HG03045 (cell line): ENCODE results near the gene AOAH.

Experiments used
- ATAC-seq: cut with Tn5 transposase; IDR thresholded peaks from one replicate; pipeline ENCODE4 v1.9.1; 2021; ENCODE audit warnings: mild to moderate bottlenecking, moderate library complexity; ENCODE audit not compliant: unreplicated experiment

The AOAH gene

DNA sequence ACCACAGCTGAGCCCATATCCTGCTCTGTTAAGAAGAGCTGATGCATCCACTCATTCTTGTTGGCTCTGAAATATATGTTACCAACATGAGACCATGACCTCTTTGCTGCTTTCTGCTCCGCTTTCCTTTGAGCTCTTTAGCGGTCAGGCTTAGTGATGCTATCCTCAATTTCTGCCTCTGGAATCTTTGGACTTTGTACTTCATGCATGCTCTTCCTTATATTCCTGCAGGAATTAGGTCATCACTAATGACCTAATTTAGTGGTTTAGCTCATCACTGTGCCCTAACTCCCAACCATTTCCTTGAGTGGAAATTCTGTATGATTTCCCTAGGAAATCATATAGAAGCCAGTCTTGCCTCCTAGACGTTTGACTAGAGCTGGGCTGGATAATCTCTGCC is 119.5 kb downstream of the AOAH start:
- ATAC-seq = no peak

DNA sequence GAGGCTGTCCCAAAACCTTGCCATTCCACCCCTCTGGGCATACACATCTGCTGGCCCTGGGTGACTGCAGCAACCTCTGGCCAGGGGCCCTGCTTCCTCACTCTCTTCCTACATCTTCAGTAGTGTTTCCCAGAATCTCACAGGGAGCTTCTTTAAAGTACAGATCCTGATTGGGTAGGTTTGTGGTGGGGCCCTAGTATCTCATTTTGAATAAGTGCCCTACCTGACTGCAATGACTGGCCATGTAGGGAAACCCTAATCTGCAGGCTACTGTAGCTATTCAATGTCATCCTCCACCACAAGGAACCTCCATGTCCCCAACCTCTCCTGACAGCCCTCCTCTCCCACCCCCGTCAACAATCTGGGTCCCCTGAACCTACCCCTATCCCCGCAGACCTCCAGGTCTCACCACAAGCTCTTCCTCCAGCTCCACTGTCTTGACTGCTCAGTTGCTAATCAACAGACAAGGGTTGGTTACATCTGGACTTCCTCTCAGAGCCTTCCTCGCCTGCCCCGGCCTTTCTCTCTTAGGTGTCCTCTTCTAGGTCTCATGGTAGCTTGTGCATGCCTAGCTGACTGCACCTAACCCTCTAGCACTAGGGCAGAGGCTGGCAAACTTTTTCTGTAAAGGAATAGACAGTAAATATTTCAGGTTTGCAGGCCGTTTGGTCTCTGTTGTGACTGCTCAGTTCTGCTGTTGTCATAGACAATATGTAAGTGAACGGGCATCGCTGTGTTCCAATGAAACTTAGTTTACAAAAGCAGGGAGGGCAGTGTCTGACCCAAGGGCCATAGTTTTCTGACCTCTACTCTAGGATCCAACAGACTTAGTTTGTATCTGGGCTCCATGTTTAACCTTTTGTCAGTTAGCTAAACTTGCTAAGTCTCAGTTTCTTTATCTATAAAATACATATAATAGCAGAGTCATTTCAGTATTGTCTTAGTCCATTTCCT is 121.1 kb downstream of the AOAH start:
- ATAC-seq = no peak

GRCh38 chr7:36602511-36602910 is 121.8 kb downstream of the AOAH start:
- no peak for ATAC-seq

- no peak for ATAC-seq
Observed at GRCh38 chr7:36601601-36602000, 122.7 kb downstream of the AOAH start.

DNA sequence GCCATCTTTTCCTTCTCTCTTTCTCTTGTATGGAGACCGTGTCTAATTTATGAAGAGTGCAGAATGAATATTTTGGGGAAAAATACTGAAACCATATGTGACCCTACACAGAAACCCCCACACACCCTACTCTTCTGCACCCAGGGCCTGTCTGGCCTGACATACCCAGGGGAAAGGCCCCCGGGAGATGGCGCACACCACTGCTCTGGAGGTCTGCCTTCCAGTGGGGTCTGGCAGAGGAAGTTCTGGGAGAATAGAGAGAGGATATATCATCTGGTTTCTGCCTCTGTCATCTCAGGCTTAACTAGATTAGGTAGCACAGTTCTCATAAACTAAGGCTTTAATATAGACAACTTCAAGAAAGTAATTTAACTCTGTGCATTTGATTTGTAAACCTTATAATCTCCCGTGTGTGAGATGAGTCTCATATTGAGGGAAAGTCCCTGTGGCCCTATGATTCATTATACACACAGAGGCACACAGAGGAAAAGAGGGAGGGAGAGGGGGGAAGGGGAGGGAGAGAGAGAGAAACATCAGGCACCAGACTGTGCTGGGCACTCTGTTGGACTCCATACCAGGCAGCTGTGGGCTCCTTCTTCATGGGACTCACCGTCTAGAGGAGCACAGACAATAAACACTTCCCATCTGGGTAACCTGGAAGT is 123.3 kb downstream of the AOAH start:
- ATAC-seq = no peak

- ATAC-seq = no peak
Observed at GRCh38 chr7:36600314-36600682, 124.0 kb downstream of the AOAH start.

- no peak for ATAC-seq
Observed at GRCh38 chr7:36599645-36600313, 124.5 kb downstream of the AOAH start.

DNA sequence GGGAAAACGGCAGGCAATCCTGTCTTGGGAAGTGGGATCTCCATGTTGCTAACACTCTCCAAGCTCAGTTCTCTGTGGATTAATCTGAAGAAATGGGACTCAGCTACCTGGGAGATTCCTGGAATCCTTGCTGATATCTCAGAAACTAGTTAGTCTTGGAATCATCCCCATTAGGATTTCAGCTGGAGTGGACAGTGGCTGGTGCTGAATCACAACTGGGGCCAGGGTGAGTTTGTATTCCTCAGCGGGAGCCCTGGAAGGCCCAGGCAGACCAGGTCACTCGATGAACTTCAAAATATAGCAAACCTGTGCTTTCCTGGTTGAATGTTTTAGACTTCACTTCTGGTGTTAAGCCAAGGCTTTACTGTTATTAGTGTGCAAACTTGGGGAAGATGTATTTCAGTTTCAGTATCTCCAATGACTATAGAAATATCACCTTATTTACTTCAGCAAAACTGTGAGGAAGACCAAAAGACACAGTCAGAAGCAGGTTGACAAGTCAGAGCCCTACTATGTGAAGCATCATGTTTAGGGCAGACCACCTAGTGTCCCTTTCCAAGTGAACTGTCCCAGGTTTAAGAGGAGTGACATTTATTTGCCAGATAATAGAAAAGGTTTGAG is 126.1 kb downstream of the AOAH start:
- no peak for ATAC-seq

- ATAC-seq = no peak
Observed at GRCh38 chr7:36597090-36597773, 127.1 kb downstream of the AOAH start.

DNA sequence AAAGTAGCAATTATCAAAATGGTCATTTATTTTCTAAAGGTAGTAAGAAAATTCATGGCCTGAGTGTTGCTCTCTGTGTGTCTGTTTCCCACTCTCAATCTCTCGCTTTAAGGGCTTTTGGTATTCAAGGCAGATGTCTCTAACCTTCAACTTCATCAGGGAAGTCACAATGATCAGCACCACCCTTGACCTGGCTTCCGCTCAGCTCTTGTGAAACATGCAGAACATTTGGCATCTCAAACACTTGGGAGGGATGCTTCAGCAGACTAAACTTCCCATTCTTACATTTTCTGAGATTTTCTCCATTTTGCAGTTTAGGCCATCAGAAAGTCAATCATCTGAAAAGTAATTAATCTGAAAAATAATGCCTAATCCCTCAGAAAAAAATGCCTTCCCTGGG is 129.8 kb downstream of the AOAH start:
- ATAC-seq = no peak

DNA sequence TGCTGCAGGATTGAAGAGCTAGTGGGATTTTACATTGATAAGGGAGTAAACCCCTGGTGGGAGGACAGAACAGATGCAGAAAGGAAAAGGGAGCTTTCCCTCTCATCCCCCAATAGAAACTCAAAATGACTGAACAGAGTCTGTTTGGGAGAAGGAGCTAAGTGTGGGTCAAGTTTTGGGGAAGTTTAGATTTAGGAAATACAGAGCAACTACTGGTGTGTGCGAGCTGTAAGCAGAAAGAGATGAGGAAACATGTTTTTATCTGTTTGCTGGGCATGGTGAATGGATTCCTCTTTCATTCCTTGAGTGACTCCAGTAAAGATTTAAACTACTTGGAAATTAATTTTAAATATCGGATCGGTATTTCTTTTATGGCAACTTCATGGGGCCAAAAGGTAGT is 132.7 kb downstream of the AOAH start:
- no peak for ATAC-seq

DNA sequence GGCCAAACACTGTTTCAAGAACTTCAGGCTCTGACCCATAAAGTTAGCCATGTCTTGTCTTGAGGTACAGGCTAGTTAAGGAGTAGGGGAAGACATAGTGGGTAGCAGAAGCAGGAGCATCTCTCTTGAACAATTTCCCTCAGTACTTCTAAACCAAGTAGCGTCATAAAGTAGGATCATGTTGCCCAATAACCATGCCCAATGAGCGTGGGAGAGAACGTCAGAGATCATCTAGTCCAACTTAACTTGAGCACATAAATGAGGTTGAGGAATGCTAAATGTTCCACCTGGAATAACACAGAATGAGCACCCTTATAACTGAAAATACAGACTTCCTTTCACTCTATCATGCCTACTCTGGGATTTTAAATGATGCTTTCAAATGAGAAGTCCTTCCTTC is 134.9 kb downstream of the AOAH start:
- no peak for ATAC-seq

DNA sequence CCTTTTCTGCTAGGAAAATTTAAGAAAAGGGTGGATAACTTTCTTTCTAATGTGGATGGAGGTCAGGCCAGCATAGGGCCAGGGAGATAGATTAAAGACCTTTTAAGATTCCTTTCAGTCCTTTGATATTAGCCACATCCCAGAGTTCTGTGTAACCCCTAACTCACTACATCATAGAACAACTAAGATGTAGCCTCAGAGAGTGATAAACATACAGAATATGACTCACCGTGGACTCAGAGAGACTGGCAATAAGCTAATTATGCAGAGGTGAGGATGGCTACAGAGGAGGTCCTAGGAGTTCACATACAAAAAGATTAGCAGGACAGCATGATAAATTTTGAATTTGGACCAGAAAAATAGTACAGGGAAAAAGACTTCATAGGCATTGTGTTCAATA is 141.0 kb downstream of the AOAH start:
- no peak for ATAC-seq

DNA sequence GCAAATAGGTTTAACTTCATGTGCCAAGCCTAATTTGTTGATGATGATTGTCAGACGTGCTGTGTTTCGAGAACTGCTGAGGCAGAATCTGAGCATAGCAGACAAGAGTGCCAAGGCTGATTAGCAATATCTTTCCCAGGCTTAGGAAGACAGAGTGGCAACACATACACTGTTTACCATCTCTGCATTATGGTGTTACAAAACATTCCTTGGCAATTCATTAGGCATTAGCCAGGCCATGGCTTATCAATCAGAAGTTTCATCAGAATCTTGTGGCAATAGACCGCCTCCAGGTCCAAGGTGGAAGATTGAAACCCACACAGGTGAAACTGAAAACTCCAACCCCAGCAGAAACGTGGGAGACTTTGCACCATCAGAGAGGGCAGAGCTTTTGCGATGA is 148.5 kb downstream of the AOAH start:
- ATAC-seq = no peak

DNA sequence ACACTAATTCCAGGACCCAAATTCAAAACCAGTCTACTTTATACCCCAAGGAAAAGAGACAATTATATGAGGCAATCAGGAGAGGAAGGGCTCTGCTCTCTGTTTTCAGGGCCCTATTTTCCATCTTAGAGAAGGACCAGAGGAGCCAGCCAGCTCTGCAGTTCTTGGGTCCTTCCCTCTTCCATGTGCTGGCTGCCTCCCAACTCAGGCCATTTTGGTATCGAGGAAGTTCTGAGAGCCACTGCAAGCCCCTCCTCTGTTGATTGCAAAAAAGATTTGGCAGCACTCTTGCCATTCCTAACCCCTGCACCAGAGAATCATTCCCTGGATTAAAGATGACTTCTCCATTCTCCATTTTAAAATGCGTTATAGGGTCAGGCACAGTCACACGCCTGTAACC is 151.2 kb downstream of the AOAH start:
- no peak for ATAC-seq

- ATAC-seq = no peak
Observed at GRCh38 chr7:36571190-36571560, 153.1 kb downstream of the AOAH start.

DNA sequence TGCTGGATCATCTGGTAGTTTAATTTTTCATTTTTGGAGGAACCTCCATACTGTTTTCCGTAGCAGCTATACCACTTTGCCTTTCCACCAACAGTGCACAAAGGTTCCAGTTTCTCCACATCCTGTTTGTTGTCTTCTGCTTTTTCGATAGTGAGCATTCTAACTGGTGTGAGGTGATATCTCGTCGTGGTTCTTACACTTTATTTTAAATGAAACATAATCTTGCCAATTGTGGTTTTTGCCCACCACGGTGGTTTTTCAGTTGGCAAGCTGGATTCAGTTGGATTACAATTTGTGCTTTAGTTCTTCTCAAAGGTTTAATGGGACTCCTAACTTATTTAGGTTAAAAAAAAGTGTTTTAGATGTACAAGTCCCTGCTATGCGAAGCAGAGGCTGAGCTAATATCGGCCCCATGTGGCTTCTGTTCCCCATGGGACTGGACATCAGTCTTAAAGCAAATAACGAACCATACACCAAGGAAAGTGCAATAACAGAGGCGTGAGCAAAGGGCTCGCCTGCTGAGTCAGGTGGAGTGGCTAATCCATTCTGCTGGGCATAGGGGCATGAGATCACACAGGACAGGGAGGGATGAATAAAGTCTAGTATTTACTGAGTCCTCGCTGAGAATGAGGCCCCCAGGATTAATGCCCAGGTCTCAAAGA is 153.6 kb downstream of the AOAH start:
- ATAC-seq = no peak

DNA sequence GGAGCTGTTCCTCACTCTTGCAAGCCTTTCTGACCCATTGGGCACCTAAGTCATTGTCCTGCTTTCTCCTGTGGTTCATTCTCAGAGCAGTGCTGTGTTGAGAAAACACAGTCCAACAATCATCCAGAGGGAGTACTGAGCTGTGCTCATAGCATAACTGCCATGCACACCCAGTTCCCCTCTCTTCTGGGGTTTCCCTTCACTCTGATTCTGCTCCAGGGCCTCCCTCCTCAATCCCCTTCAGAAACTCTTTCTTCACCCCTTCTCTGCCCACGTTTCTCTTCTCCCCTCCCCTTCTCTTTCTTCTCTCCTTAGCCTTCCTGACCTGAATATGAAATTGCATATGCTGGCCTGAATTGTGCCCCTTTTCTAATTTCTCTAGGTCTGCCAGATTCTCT is 155.8 kb downstream of the AOAH start:
- ATAC-seq = no peak

DNA sequence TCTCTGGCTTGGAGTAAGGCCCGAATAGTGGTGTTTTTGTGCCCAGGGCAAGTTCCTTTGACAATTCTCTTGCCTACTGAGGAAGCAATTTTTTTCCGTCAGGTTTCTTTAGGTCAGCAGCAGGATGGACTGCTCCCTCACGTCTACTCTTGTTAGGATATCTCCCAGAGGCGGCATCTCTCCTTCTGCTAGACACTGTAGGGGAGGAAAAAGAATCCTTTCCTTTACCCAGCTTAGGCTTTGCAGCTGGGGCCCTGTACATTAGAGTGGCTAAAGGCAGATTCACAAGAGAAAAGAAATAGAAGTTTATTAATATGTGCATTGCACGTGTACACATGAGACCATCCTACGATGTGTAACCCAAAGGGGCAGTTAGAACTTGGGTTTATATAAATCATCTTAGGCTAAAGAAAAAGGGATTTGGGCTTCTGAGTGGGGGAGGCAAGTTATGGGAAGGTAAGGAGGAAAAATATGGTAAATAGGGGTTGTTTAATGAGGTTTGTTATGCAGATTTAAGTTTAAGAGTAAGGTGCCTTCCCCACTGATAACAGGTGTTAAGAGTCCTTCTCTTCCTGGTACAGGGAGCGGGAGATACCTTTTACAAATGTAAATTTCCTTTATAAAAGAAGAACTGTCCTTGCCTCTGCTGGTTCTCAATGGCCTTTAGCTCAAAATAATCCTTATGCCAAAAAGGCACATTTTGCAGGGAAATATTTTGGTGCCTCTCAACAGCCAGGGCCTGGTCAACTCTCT is 156.4 kb downstream of the AOAH start:
- ATAC-seq = no peak
